Suprapubic skin (tissue), 4 donors: ENCODE measurements around the gene ATXN1L.
"Not testable (repeated sequence)": the region's sequence is repeated elsewhere in the genome, so short reads cannot be mapped to it uniquely, and the experiment has no call there.

Source experiments
- CTCF ChIP-seq, 2 donors: fragments of 200-600 bp in 1 of 2; fragments of 450-650 bp in 1 of 2; sonication (generic) in 1 of 2; IDR thresholded peaks; one replicate each; pipeline ENCODE4 v1.5.1; 2016 to 2019; ENCODE audit warnings: antibody characterized with exemption in 2 of 2, mild to moderate bottlenecking in 1 of 2, moderate library complexity in 1 of 2
- POLR2A ChIP-seq, 2 donors: fragments of 450-650 bp; IDR thresholded peaks; one replicate each; pipeline ENCODE4 v1.6.1; 2017; ENCODE audit warnings: antibody characterized with exemption in 2 of 2, mild to moderate bottlenecking in 2 of 2, moderate library complexity in 2 of 2
- POLR2AphosphoS5 ChIP-seq, 3 donors: sonication (generic); formaldehyde crosslinking; IDR thresholded peaks; one replicate each; pipeline ENCODE4 v1.6.1; 2017; ENCODE audit warnings: antibody characterized with exemption in 3 of 3

GRCh38 chr16:71832112-71832511, 13.7 kb upstream of the ATXN1L start:
- TF ChIP-seq CTCF, POLR2AphosphoS5, POLR2A (IDR thresholded peaks at IDR 0.05): not testable (repeated sequence)
